KG1 (cell line): ENCODE results near the gene HS2ST1.

Source experiments
- DNase-seq: peaks from one replicate; lab custom pipeline; 2025; lab: John Stamatoyannopoulos, UW

The HS2ST1 gene

DNA sequence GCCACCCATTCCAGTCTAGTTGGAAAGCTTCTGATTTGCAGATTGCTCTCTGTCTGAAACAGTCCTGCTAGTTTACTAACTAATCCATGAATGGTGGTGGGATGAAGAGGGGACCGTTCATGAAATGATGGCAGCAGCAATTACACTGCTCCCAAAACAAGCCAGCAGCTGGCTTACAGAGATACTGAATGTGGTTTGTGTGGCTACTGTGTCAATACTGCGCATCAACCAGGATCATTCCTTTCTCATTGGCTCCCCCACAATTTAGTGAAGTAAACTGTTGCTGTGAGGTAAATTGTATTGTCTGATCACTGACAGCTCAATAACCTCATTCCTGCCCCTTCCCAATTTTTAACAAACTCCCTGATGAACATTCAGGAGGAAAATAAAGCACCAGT, 222.9 kb downstream of the HS2ST1 start:
- no peak for DNase-seq

DNA sequence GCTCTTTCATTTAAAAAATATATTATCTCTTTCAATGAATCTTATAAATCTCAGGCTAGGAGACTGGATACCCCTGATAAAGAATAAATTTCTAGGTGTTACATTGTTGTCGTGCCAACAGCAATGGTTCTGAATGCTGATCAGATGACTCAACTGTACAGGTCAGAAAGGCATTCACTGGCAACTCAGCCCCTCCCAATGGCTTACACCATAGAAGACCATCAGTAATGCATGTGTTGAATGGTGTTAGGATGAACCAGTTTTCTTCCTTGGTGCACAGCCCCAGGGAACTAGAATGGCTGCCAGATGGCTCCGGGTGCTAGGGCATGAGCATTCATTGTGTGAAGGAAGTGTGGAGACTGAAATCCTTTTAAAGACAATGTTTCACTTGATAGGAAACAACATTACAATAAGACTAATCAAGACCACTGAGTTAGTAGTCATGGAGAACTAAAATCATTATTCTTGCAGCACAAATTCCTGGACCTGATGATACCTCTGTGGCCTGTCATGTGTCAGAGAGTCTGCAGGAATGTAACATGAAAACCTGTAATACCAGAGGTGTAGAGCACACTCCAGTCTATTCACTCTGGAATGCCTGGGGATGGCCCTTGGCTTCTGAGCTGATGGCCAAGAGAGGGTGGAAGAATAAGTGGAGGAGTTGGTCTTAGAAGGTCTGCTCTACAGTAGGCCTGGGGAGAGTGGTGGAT, 226.6 kb downstream of the HS2ST1 start:
- DNase-seq: no peak

DNA sequence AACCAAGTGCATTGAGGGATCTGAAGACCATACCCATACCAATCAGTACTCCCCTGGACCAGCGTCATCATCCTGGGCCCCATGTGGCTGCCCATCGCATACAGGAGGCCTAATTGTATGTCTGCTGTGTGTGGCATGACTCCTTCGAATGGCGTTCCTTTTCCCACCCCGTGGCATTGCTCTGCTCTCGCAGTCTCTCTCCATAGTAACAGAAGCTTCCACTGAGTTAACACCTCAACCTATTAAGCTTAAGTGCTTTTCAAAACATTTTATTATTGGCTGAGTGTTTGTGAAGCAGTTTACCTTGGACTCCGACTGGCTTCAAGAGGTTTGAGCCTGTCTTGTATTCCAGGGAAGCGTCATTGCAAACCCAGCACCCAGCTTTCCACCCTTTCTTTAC, 227.1 kb downstream of the HS2ST1 start:
- no peak for DNase-seq

DNA sequence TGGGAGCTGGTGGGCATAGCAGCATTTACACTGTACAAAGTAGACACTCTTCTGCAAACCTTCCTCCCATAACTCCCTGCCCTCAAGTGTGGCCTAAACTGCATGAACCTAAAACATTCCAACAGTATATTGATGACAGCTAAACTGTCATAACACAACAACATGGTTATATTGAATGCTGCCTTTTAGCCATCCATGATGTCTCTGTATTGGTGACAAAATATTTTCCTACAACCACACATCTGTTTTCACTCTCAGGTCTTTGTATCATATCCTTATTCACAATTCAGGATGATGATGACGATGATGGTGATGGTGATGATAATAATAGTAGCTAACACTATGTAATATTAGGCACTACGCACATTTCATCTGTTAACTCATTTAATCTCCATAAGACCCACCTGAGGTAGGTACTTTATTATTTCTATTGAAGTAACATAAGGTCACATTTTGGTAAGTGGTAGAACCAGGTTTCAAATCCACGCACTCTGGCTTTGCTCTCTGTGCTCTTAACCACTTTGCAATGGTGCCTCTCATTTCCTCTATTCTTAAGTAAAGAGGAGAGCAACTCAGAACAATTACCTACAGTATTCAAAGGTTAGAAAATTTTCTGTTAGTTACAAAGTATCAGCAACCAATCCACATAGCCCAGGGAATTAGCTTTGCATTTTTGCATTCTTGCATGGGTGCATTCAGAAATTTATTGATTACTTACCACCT, 229.1 kb downstream of the HS2ST1 start:
- no peak for DNase-seq

DNA sequence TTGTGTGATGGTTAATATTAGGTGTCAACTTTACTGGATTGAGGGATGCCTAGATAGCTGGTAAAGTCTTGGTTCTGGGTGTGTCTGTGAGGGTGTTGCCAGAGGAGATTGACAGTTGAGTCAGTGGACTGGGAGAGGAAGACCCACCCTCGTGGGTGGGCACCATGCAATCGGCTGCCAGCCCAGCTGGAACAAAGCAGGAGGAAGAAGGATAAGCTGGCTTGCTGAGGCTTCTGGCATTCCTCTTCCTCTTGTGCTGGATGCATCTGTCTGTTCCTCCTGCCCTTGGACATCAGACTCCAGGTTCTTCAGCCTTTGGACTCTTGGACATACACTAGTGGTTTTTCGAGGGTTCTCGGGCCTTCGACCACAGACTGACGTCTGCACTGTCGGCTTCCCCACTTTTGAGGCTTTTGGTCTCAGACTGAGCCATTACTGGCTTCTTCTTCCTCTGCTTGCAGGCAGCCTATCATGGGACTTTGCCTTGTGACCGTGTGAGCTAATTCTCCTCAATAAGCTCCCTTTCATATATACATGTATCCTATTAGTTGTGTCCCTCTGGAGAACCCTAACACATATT, 230.0 kb downstream of the HS2ST1 start:
- DNase-seq: no peak

DNA sequence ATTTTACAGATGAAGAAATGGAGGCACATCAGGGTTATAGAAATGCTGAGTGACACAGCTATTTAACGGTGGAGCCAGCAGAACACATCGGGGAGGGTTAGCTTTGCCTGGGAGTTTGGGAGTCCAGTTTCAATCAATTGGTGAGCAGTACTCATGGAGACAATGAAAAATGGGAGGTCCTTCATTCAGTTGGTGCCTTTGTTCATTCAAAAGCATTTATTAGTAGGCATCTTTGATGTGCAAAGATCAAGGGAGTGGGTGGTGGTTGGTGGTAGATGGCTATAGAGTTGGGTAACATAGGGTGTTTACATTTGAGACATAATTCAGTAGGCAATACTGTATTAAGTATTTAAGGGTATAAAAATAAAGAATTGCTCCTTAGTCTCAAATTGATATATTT, 230.5 kb downstream of the HS2ST1 start:
- DNase-seq: no peak

DNA sequence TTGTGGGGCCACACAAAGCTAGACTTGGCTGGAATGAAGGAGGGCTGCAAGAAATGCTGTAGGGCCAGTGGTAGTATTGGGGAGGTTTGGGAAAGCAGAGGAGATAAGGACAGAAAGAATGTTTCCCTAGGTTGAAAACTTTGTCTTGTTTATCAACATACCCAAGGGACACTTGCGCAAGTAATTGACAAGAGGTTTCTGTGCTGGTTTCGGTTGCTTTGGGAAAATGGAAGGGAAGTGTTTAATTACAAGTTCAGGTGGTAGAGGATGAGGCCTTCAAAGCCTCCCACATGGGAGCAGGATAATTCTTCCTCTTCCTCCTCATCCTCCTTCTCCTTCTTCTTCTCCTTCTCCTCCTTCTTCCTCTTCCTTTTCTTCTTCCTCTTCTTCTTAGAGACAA, 232.1 kb downstream of the HS2ST1 start:
- DNase-seq: no peak

DNA sequence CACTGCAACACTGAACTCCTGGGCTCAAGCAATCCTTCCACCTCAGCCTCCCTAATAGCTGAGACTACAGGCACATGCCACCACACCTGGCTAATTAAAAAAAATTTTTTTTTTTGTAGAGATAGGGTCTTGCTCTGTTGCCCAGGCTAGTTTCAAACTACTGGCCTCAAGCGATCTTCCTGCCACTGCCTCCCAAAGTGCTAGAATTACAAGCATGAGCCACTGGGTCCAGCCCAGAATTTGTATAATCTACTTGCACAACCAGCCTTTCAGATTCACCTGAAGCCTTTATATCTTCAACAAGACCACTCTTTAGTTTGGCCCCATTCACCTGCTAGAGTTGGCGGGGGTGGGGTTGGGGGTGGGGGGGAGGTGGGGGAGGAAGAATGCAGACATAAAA, 232.6 kb downstream of the HS2ST1 start:
- no peak for DNase-seq

DNA sequence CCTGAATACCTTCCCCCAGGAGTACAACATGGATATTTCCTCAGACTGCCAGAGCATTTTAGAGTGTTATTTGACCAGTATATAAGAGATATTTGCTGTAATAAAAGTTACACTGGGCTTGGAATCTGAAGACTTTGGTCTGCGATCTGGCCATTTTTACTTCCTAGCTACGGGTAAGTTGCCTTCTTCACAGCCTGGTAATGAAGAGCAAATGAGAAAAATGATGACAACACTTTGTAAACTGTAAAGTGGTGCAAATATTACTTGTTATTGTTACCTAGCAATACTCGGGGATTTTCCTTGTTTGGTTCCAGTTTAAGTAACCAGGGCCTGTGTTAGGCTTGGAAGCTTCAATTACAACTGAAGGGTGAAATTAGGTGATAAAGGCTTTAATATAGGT, 233.4 kb downstream of the HS2ST1 start:
- no peak for DNase-seq

DNA sequence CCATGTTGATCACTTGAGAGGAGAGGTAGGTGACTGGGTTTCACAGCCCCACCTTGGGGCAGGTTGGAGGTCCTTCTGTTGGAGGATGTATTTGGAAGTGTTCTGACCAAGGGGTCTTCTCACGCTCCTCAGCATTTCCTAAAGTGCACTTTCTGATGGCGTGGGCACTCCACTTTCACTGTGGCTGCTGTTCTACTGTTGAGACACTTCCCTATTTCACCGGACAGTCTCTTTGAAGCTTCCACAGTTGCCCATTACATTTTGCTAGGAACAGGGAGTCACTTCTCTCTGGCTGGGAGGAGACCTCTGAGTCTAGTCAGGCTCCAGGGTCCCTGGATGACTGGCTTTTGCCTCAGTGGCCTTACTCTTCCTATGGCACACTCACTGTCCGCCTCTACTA, 234.2 kb downstream of the HS2ST1 start:
- no peak for DNase-seq

DNA sequence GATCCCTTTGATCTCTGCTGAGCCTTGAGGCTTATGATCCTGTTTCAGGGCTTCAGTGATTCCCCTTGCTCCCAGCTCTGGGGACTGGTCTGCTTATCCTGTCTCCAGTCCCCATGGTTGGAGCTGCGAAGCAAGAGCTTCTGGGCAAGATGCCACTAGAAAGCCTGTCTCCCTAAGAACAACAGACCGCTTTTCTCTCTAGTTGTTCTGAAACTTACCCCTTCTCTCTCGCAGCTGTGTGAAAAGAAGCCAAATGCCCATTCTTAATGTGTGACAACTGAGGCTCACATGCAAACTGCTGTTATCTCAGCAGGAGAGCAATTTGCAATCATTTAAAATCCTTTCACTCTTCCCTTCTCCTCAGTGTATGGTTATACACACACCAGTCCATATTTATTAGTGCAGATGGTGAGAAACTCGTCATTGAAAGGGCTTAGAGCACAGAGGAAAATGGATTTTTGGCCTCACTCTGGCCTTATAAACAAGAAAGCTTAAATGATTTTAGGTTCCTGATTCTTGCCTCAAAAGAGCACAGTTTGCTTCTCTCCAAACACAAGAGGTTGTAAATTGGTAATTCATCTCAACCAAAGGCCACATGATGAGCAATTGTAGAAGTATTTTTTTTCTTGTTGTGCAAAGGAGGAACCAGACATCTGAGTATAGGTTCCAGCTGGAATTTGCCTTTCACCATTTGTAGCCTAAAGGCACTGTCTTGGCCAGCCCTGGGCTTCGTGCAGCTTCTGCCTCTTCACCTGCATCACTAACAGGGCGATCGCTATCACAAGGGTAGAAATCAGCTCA, 235.0 kb downstream of the HS2ST1 start:
- DNase-seq: peak; percentile 12

DNA sequence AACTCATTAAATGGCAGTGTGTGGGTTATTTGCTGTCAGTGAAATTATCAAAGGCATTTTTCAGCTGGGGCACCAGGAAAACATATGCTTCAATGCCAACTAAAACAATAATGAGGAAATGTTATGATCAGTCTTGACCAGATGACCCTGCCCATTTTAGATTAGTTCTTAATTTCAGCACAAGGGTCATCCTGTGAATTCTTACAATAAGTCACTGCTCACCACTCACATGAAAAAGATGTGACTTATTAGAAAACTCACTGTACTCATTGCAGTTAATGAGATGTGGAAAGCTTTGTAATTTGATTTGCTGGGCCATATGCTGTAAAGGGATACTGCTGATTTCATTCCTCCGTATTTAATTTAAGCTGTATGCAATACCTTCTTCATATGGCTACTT, 235.7 kb downstream of the HS2ST1 start:
- no peak for DNase-seq

DNA sequence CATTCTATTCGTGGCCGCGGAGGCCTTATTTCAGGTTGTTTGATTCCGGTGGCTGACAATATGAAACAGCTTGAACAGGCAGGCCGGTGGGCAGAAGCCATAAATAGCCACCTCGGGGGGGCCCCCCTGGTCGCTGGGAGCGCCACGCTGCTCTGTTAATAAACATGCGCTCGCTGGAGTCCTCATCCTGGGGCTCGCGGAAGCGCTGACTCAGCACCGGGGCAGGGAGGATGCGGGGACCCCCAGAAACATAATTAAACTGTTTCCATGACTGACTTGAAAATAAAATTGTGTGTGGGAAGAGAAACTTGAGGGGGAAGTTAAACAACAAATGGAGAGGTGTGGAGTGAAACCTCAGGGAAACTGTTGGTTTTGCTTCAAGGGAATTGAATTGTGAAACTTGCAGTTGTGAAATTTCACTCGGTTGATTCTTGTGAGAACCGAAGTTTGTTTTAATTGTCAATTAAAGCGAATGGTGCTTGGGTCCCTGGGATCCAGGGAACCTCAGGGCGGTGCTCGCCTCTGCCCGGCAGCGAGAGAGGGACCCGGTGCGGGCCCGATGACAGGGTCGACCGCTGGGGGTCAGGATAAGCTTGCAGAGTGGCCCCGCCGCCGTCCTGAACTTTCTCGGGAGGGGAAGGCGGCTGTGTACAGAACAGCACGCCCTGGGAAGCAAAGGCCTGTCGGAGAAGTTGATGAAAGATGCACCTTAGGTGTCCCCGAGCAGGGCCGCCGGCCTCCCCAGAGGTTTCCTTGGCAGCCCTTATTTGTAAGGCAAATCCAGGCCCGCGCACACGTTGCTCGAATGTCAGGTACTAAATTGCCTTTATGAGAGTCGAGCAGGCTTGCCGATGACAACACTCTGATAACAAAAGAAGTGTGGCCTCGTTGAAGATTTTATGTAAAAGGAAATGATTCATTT, 237.3 kb downstream of the HS2ST1 start:
- DNase-seq: peak; percentile 65

DNA sequence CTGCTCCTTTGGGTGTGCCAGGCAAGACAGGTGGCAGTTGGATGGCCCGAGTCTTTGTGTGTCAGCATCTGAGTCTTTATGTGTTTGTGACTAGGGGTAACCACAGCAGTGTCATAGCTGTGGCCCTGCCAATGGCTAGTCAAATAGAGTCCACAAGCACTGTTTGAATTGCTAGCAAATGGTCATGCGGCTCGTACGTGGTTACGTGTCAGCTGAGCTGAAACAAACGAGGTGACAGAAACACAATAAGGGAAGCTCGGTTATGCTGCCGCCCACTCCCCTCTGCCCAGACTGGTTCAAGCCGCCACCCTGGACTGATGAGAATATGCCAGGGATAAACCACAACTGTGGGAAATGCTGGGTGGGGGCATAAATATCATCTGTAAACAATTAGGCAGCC, 239.9 kb downstream of the HS2ST1 start:
- DNase-seq: no peak

DNA sequence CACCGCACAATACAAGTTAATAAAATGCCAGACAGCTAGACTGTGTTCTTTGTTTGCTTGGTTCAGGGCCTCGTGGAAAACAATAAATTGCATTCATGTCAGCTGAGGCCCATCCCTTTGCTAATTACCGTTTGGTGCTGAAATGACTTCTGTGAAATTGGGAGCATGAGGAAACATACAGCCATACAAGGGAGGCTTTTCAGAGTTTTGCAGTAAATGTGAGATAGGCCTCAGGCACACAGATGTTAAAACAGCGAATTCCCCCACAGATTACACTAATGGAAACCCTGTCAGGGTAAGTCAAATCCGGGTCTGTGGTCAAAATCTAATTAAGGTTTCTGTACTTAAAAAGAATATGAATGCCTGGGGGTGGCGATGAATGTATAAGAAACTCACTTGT, 240.7 kb downstream of the HS2ST1 start:
- no peak for DNase-seq

DNA sequence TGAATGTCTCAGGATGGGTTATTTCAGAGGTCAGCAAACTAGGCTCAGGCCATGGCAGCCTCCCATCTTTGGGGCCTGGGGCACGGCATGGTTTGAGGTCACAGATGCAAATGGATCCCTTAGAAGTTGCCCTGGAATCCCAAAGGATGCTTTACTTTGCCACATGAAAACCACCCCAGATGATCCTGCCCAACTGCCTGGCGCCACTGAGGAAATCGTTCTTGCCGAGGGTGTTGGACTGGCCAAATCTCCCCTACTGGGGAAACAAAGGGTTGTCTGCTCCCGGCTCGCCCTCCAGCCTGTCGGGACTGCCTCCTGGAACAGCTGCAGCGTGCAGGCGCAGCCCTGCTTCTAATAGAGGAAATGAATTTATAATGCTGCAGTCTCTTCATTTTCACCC, 241.2 kb downstream of the HS2ST1 start:
- DNase-seq: no peak

DNA sequence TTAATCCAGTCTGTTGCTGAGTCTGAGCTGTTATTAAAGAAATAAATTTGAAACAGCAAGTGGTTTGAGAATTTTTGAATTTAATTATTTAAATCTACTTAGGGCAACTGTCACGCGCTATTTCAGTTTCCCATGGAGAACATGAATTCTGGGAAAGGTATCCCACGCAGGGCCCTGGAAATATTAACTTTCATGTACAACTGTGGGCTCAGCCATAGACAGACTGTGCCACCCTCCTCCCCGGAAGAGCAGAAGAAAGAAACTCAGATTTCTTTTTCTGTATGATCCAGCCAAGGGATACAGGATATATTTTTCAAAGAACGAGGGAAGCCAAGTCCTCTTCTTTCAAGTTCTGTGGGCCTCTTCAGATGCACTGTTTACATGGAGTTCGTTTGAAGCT, 241.7 kb downstream of the HS2ST1 start:
- no peak for DNase-seq

DNA sequence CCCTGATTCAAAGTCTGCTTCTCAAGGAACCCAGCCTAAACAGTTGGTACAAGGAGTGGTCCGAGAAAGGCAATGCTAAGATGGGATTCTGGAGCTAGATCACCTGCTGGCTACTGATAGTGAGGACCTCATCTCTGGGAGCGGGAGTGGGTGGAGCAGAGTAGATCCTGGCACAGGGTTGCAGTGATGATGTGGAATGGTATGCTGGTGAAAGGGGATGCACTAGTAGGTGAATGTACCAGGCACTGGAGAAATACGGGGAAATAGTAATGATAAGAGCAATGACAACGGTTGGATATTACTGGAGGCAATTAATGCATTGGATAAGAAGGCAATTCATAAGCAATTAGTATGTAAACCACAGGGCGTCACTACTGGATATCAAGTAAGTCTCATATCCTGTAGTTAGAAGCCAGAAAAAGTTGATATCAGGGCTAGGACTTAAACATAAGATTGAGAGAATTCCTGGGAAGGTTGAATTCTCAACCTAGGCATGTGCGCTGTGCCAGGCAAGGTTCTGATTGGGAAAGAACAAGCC, 245.0 kb downstream of the HS2ST1 start:
- DNase-seq: no peak
